ENCODE data around the gene IGLL1.

DNA sequence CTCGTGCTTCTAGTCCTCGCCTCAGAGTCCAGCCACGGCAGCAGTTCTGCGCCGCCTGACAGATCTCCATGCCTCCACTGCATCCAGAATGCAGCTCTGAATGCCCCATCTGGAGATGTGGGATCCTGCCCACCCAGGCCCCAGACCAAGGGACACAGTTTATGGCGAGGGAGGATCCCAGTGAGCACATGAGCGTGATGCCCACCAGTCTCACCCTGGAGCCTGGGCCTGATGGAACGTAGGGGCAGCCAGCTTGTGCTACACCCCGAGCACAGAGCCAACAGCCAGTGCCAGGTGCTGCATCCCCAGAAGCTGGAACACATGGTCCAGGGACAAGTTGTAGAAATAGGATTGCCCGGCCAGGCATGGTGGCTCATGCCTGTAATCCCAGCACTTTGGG, 10.4 kb downstream of the IGLL1 start:
- TF ChIP-seq, protein P1, sequence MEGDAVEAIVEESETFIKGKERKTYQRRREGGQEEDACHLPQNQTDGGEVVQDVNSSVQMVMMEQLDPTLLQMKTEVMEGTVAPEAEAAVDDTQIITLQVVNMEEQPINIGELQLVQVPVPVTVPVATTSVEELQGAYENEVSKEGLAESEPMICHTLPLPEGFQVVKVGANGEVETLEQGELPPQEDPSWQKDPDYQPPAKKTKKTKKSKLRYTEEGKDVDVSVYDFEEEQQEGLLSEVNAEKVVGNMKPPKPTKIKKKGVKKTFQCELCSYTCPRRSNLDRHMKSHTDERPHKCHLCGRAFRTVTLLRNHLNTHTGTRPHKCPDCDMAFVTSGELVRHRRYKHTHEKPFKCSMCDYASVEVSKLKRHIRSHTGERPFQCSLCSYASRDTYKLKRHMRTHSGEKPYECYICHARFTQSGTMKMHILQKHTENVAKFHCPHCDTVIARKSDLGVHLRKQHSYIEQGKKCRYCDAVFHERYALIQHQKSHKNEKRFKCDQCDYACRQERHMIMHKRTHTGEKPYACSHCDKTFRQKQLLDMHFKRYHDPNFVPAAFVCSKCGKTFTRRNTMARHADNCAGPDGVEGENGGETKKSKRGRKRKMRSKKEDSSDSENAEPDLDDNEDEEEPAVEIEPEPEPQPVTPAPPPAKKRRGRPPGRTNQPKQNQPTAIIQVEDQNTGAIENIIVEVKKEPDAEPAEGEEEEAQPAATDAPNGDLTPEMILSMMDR (optimal IDR thresholded peaks at IDR 0.05 in 1 of 3, IDR thresholded peaks at IDR 0.05 in 1 of 3, conservative IDR thresholded peaks at IDR 0.05 in 1 of 3; ENCODE audit: extremely low read depth in 1 of 3, insufficient read depth in 2 of 3, low read length in 3 of 3) = no peak
- no peak for TF ChIP-seq EZH2 (IDR thresholded peaks at IDR 0.05; ENCODE audit: low read length)
